Measurements from ENCODE around the gene AGO1. TPM values are rescaled to one million over a fixed set of nuclear protein-coding genes. Genes with fewer than 3 reads are reported as not detected.

The AGO1 gene
- 5.3 and 5.5 TPM in 2 replicates for total RNA-seq

DNA sequence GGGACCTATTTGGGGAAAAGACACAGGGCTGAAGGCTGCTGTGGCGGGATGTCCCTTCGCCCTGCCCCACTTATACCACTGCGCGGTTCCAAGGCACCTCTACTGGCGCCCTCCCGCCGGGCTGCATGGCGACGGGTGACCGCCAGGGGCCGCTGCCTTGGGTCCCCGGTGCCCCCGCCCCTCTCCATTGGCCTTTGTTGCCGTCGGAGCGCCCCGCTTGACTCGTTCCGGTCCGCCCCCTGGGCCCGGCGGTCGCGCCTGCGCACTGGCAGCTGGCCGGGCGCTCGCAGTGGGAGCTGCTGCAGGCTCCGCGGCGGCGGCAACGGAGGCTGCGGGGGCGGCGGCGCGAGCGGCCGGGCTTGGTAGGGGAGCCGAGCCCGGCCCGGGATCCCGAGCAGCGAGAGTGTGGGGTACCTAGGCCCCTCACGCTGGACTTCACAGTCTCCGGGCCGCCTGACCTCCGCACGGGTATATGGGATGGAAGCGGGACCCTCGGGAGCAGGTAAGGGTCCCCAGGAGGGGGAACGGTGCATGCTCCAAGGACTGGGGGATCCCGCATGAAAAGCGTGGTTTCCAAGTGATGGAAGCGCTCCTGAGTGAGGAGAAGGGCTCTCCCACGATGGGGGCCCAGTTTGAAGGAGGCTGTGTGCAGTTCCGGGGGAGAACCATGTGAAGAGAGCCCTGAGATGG, at the start of gene AGO1:
Gene AGO1 (plus strand): TSS at position 265 of the 690 bp plus-strand sequence. CDS start 213 bp downstream, at position 478.

DNA sequence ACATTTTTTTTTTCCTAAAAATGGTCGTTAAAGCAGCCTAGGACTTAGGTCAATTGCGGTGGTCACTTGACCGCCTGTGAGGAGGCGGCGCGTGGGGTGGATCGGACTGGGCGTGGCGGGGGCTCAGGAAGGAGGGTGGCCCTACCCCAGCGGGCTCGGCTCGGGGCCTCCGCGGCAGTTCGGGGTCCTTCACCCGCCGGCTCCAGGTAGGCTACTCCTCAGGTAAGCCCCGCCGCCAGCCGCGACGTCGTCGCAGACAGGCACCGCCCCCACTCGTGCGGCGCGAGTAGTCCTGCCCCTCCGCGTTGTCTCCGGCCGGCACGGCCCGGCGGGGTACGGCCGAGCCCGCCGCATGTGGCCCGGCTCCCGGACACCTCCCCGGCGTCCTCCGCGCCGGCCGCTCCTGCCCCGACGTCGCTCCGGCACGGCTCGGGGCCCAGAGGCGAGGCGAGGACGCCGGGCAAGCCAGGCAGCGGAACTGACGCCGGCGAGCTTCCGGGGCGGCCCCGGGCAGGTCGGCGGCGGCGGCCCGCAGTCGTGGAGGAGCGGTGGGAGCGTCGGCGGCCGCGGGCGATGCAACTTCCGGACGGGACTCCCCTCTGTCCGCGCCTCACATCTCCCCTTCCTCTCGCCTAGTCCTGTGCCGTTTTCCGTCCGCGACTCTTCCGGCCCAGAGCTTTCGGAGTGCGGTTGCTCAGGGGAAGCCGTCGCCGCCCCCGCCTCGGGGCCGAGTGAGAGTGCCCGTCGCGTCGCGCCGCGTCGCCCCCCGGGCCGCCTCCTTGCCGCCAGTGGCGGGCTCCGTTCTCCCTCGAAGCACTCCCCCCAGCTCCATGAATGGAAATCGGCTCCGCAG, 47.8 kb downstream of the AGO1 start, which contains the start of gene AGO3:
Gene AGO3 (plus strand): TSS at position 513 of the 853 bp plus-strand sequence. CDS start 322 bp downstream, at position 835.

Other genes with a start within 250 kb of the AGO1 start
- gene PSMB2, start 241.7 kb upstream of the AGO1 start, total RNA-seq = 15.2 and 19.8 TPM in 2 replicates
- gene C1orf216, start 164.3 kb upstream of the AGO1 start, total RNA-seq = 5.1 and 5.3 TPM in 2 replicates
- 0.21 and 3.9 TPM in 2 replicates for gene CLSPN, start 113.2 kb upstream of the AGO1 start, total RNA-seq
- gene AGO4, start 75.2 kb upstream of the AGO1 start, total RNA-seq = 12.0 and 13.2 TPM in 2 replicates
- gene AGO3, start 47.9 kb downstream of the AGO1 start, total RNA-seq = 8.4 and 10.2 TPM in 2 replicates
- under 0.01 TPM in 1 of 2 replicates, not detected in the other for gene TEKT2, start 200.9 kb downstream of the AGO1 start, total RNA-seq
- gene ADPRS, start 205.7 kb downstream of the AGO1 start, total RNA-seq = 40.9 and 59.5 TPM in 2 replicates
- 3.0 and 3.1 TPM in 2 replicates for gene COL8A2, start 242.0 kb downstream of the AGO1 start, total RNA-seq